ENCODE results near the gene BRD3OS.

- TF ChIP-seq, protein P1, sequence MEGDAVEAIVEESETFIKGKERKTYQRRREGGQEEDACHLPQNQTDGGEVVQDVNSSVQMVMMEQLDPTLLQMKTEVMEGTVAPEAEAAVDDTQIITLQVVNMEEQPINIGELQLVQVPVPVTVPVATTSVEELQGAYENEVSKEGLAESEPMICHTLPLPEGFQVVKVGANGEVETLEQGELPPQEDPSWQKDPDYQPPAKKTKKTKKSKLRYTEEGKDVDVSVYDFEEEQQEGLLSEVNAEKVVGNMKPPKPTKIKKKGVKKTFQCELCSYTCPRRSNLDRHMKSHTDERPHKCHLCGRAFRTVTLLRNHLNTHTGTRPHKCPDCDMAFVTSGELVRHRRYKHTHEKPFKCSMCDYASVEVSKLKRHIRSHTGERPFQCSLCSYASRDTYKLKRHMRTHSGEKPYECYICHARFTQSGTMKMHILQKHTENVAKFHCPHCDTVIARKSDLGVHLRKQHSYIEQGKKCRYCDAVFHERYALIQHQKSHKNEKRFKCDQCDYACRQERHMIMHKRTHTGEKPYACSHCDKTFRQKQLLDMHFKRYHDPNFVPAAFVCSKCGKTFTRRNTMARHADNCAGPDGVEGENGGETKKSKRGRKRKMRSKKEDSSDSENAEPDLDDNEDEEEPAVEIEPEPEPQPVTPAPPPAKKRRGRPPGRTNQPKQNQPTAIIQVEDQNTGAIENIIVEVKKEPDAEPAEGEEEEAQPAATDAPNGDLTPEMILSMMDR (IDR thresholded peaks at IDR 0.05), result no peak
- no peak for TF ChIP-seq ZFX (IDR thresholded peaks at IDR 0.05; ENCODE audit: borderline replicate concordance)
Observed at GRCh38 chr9:133982971-133983720, 42.1 kb upstream of the BRD3OS start.

All from 22Rv1 (cell line).